Stimulated activated naive CD8-positive, alpha-beta T cell treated with anti-CD3 and anti-CD28 coated beads, Interleukin-15, amount 100 ng/mL, for 72 hours (primary cell): ENCODE results near the gene ZNF516.

Experiments
- ATAC-seq: fragments of 150-1000 bp; cut with Tn5 transposase; 2 replicates; pipeline ENCODE4 v1.10.0; 2021; ENCODE audit warnings: mild to moderate bottlenecking, moderate library complexity
- DNase-seq, 2 donors: peaks; one replicate each; pipeline ENCODE4 v3.0.0; 2021 to 2022
- H3K27ac Mint-ChIP-seq, 2 donors: one replicate each; pipeline ENCODE4 v1.8.0; 2022; ENCODE audit warnings: mild to moderate bottlenecking in 2 of 2, mixed read lengths in 2 of 2, moderate library complexity in 2 of 2
- H3K27me3 Mint-ChIP-seq: one replicate; pipeline ENCODE4 v1.8.0; 2022; ENCODE audit warnings: mixed read lengths
- H3K4me1 Mint-ChIP-seq: one replicate; pipeline ENCODE4 v1.8.0; 2022; ENCODE audit warnings: mild to moderate bottlenecking, mixed read lengths
- H3K4me3 Mint-ChIP-seq, 2 donors: one replicate each; pipeline ENCODE4 v1.8.0; 2022; ENCODE audit warnings: mild to moderate bottlenecking in 2 of 2, mixed read lengths in 2 of 2, moderate library complexity in 1 of 2
- H3K9me3 Mint-ChIP-seq, 2 donors: one replicate each; pipeline ENCODE4 v1.8.0; 2022; ENCODE audit warnings: mixed read lengths in 2 of 2

Gene ZNF516

DNA sequence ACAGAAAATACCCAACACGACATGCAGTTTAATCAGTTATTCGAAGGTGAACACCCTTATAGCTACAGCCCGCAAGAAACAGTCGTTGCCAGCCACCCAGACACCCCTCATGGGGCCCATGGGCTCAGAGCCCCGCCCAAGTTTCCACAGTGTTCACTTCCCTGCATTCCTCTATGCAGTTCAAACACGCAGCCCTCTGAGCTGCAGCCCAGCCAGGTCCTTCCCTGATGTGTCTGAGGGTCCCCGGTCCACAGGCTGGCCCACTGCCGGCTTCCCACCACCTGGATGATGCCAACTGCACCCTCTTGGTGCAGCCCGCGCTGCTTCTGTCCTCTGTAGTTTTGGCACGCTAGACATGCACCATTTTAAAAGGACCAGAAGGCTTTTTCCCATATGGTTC, 87.4 kb downstream of the ZNF516 start:
- H3K4me3 Mint-ChIP-seq = no peak overlapping the region
- no peaks in the 10 kb centered on the region for H3K27me3 Mint-ChIP-seq
- ATAC-seq (no peak), DNase-seq (no peak)
- peak overlapping the region in 1 of 2 donors; percentile 75 for H3K27ac Mint-ChIP-seq
- peaks cover 0 to 11% of the 10 kb centered on the region in 2 donors for H3K9me3 Mint-ChIP-seq
- H3K4me1 Mint-ChIP-seq = peaks cover 51% of the 10 kb centered on the region

DNA sequence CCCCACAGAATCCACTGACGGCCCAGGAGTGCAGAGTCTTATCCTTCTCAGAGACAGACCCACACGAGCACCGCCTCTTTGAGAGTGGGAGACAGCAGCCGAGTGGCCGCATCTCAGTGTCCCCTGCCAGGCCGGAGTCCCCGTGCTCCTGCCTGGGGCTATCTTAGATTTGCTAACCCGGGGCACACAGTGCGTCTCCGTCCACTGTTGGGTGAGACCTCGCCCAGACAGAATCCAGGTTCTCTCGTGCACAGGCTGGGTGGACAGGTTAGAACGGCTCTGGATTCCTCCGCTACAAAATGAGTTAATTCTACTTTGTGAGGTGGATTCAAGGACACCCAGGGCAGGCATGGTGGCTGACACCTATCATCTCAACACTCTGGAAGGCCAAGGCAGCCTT, 88.3 kb downstream of the ZNF516 start:
- Mint-ChIP-seq H3K4me1 (peaks cover 43% of the 10 kb centered on the region), H3K27ac (peak overlapping the region in 1 of 2 donors; percentile 83), H3K27me3 (no peaks in the 10 kb centered on the region), H3K4me3 (no peak overlapping the region), H3K9me3 (peaks cover 0 to 11% of the 10 kb centered on the region in 2 donors)
- DNase-seq = no peak
- ATAC-seq = no peak

DNA sequence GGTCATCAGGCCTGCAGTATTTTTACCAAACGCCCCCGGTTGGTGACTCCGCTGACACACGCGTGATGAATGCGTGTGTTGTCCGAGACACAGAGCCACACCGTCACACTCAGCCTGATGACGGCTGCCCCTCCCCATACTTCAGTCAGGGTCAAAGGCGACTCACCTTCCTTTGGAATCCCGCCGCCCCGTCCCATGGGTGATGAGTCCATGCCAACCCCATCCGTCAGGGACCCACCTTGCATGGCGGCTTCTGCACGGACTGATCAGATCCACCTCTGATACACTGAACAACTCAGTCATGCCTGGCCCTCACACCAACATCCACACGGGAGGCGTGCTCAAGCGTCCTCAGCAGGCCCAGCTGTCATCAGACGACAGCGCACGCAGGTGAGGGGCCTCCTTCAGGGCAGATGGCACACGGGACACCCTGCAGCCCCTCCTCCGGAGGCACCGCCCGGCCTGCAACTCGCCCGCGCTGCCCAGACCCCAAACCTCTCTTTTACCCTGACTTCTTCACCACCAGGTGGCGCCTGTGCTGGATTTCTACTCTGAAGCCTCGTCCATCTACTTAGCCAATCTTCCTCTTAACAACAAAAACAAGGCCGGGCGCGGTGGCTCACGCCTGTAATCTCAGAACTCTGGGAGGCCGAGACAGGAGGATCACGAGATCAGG, 89.2 kb downstream of the ZNF516 start:
- Mint-ChIP-seq H3K27ac (no peak overlapping the region), H3K4me3 (no peak overlapping the region), H3K9me3 (peaks cover 0 to 11% of the 10 kb centered on the region in 2 donors), H3K4me1 (peaks cover 34% of the 10 kb centered on the region), H3K27me3 (no peaks in the 10 kb centered on the region)
- peak; percentile 31 to 38 for DNase-seq
- peak; percentile 11 for ATAC-seq

DNA sequence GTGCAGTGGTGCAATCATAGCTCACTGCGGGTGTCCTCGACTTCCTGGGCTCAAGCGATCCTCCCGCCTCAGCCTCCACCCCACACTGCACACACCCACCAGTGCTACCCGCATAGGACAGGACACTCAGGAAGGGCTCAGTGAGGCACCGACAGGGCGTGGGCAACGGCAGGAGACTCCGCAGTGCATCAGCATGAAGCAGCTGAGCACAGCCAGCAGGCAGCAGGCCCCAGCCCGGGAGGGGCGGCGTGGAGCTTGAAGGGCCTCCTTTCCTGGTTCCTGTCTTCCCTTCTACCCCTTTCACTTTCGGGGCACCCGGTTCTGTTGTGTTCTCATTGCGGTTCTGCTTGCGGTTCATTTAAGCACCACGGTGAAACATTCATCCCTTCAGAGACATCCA, 89.8 kb downstream of the ZNF516 start:
- peaks cover 0 to 8% of the 10 kb centered on the region in 2 donors for H3K9me3 Mint-ChIP-seq
- no peak overlapping the region for H3K27ac Mint-ChIP-seq
- H3K4me3 Mint-ChIP-seq = no peak overlapping the region
- H3K27me3 Mint-ChIP-seq = no peaks in the 10 kb centered on the region
- DNase-seq = no peak
- ATAC-seq = no peak
- peaks cover 28% of the 10 kb centered on the region for H3K4me1 Mint-ChIP-seq

DNA sequence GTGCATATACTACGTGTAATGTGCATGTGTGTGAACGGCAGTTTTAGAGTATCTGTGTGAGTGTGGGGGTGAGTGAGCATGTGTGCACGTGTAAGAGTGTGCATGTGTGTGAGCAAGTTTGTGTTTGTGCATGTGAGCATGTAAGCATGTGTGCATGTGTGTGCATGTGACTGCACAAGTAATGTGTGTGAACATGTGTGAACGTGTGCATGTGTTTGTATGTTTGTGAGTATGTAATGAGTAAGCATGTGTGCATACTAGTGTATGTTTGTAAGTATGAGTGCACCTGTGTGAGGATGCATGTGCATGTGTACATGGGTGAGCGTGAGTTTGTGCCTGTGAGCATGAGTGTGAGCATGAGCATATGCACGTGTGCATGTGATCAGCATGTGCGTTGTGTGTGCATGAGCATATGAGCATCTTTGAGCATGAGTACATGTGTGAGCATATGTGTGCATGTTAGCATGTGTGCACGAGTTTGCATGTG, 90.7 kb downstream of the ZNF516 start:
- ATAC-seq = no peak
- Mint-ChIP-seq H3K9me3 (no peaks in the 10 kb centered on the region), H3K4me3 (no peak overlapping the region), H3K27ac (no peak overlapping the region), H3K27me3 (no peaks in the 10 kb centered on the region), H3K4me1 (peaks cover 26% of the 10 kb centered on the region)
- DNase-seq = no peak

DNA sequence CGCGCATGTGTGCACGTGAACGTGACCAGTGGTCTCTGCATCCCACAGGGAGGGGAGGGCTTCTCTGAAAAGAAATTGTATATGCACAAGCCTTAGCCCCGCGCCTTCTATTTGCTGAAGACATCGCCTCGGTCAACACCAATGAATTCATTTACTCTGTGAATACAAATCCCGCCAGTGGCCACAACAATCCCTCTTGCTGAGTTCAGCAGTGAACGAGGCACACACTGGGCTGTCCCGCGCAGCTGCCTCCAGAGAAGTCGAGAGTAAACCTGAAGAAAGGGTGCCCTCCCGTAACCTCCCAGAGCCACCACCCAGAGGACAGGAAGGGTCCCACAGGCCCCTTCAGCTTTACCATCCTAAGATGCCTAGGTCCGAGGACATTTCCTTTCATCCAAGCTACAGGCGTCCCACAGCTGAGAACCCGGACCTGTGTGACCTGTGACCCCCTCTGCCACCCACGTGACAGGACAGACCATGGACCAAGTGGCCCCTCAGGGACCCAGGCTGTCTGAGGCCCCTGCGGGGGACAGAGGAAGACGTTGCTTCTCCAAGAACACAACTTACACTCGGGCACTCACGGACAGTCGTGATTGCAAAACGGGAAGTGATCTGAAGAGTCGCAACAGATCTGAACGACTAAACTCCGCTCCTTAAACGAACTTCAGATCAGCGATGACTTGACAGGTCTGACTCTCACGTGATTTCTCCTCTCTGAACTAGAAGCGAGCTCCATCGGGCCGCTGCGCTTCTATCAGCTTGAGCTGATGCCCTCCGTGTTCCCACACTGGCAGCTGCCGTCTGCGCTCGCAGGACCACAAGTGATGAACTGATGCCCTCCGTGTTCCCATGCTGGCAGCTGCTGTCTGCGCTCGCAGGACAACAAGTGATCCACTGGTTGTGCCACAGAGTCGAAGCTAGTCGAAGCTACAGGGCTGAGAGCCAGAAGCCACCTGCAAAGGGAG, 92.7 kb downstream of the ZNF516 start:
- DNase-seq = no peak
- ATAC-seq = no peak
- Mint-ChIP-seq H3K4me3 (no peak overlapping the region), H3K27ac (peak overlapping the region in 1 of 2 donors; percentile 9), H3K9me3 (no peaks in the 10 kb centered on the region), H3K4me1 (peaks cover 28% of the 10 kb centered on the region), H3K27me3 (no peaks in the 10 kb centered on the region)

DNA sequence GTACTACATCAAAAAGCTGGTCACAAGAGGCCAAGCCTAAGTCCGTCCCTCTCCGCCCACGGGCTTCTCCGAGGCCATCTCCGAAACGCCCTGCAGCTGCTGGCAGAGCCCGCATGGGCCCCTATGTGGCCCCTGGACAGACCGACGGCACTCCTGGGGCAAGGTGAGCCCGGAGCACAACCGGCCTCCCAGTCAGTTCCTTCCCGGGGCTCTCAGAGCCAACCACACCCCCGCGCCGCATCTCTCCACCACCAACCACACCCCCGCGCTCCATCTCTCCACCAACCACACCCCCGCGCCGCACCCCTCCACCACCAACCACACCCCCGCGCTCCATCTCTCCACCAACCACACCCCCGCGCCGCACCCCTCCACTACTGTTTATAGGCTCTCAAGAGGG, 93.5 kb downstream of the ZNF516 start:
- DNase-seq (no peak), ATAC-seq (peak; percentile 96)
- H3K9me3 Mint-ChIP-seq = no peaks in the 10 kb centered on the region
- no peak overlapping the region for H3K4me3 Mint-ChIP-seq
- no peak overlapping the region for H3K27ac Mint-ChIP-seq
- H3K27me3 Mint-ChIP-seq = no peaks in the 10 kb centered on the region
- peaks cover 33% of the 10 kb centered on the region for H3K4me1 Mint-ChIP-seq

DNA sequence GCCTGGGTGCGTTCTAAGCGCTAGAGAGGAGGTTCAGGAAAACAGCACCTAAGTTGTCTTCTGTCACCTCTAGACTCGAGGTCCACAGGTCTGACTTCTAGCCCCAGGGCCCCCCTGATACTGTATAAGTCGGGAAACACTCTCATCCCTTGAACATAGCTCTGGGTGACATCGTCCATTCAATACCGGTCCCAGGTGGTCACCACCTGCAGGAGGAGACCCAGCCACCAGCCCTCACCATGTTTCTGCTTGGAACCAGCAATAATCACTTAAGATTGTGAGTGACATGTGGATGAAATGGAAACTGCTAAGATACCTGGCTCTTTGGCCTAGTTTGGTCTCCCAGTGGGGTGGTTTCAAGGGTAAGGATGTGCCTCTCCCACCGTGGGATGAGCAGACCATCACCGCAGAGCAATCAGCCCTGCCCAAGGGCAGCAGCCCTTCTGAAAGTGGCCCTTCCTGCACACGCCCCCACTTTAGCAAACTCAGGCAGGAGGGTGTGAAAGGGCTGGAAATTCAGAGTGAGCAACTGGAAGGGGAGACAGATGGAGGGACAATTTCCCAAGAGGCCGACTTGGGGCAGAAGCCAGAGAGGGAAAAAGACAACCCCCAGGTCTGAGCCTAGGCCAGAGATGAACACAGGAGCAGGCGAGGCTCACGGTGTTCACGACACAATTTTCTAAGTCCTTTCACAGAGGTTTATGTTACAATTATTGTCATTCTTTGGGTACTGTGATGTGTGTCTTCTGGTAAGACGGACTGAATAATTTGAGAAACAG, 95.2 kb downstream of the ZNF516 start:
- H3K27ac Mint-ChIP-seq = no peak overlapping the region
- H3K4me1 Mint-ChIP-seq = peaks cover 28% of the 10 kb centered on the region

DNA sequence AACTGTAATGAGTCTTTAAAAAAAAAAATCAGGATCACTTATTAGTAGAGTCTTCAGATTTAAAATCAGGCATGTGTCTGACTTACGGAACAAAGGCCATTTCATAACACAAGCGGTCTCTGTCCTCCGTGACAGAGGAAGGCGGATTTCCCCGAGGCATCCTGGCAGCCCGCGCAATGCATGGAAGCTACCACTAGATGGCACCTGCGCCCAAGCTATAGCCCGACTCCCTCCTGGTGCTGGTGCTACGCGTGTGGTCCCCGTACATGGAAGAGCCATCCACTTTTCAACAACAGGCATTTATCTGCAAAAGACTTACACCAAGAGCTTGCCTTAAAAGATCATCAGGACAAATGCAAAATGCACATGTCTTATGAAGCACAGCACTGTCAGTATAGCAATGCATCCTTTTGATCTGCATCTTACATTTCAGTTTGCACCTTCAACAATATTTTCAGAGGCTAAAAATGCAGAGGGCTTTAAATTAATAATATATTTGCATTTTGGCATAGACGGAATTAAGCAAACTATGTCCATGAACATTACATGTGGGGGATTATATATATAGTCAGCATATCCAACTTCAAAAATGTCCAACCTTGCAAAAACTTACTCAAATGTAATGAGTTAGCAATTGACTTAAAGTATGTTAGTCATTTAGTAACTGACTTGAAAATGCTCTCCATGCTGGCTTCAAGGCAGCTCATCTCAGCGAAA, 96.0 kb downstream of the ZNF516 start:
- ATAC-seq = peak; percentile 66
- Mint-ChIP-seq H3K27ac (no peak overlapping the region), H3K9me3 (no peaks in the 10 kb centered on the region), H3K4me3 (no peak overlapping the region), H3K27me3 (no peaks in the 10 kb centered on the region), H3K4me1 (peaks cover 28% of the 10 kb centered on the region)
- DNase-seq = peak; percentile 71 to 74

More for the DNA sequence above, 95.2 kb downstream of the ZNF516 start:
- Mint-ChIP-seq H3K9me3 (no peaks in the 10 kb centered on the region), H3K27me3 (no peaks in the 10 kb centered on the region), H3K4me3 (no peak overlapping the region)
- ATAC-seq (no peak), DNase-seq (no peak)

DNA sequence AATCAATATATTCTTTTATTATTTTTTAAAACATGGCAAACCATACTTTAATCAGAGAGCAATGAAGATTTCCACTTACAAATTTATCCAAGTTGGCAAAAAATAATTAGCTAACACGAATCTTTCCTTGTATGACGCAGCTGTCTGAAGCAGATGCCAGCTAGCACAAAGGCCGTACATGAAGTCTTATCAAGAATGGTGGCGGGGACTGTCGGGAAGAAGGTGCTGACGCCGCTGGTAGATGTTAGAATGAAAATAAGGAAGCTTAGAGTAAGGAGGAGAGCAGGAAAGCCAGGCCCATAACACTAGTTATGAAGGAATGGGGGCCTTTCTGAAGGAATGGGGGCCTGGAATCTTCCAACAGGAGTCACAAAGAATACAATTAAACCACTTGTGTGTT, 96.7 kb downstream of the ZNF516 start:
- Mint-ChIP-seq H3K27ac (peak overlapping the region in 1 of 2 donors; percentile 54), H3K27me3 (no peaks in the 10 kb centered on the region), H3K9me3 (no peaks in the 10 kb centered on the region), H3K4me3 (no peak overlapping the region), H3K4me1 (peaks cover 28% of the 10 kb centered on the region)
- ATAC-seq = no peak
- no peak for DNase-seq

DNA sequence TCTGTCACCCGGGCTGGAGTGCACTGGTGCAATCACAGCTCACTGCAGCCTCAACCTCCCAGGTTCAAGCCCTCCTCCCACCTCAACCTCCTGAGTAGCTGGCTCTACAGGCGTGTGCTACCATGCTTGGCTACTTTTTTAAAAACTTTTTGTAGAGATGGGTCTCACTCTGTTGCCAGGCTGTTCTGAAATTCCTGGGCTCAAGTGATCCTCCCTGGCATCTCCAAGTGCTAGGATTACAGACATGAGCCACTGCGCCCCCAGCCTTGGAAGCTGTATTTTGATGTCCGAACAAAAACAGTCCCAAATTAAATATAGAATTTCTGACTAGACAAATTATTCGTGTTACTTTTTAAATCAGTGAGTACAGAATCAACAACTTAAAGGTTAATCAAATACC, 97.4 kb downstream of the ZNF516 start:
- DNase-seq = no peak
- ATAC-seq = no peak
- H3K27me3 Mint-ChIP-seq = no peaks in the 10 kb centered on the region
- H3K4me1 Mint-ChIP-seq = peaks cover 28% of the 10 kb centered on the region
- no peaks in the 10 kb centered on the region for H3K9me3 Mint-ChIP-seq
- no peak overlapping the region for H3K4me3 Mint-ChIP-seq
- no peak overlapping the region for H3K27ac Mint-ChIP-seq

DNA sequence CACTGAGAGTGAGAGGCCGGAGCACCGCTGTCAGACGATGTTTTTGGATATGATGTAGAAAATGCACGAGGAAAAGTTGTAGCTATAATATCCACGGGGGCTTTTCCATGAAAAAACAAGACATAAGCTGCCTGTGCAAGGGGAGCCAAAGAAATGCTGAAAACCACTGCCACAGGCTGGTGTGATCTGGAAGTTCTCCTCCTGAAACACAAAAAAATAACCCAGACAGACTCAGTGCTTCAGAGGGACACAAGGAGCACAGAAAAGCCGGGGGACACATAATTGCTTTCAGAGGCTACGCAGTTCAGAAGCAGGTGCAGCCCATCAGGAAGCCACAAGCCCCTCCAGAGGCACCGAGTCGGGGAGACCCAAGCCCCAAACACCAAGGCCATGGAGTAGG, 98.2 kb downstream of the ZNF516 start:
- H3K27me3 Mint-ChIP-seq = no peaks in the 10 kb centered on the region
- H3K4me3 Mint-ChIP-seq = no peak overlapping the region
- H3K9me3 Mint-ChIP-seq = no peaks in the 10 kb centered on the region
- no peak for DNase-seq
- H3K27ac Mint-ChIP-seq = no peak overlapping the region
- ATAC-seq = no peak
- peaks cover 35% of the 10 kb centered on the region for H3K4me1 Mint-ChIP-seq

DNA sequence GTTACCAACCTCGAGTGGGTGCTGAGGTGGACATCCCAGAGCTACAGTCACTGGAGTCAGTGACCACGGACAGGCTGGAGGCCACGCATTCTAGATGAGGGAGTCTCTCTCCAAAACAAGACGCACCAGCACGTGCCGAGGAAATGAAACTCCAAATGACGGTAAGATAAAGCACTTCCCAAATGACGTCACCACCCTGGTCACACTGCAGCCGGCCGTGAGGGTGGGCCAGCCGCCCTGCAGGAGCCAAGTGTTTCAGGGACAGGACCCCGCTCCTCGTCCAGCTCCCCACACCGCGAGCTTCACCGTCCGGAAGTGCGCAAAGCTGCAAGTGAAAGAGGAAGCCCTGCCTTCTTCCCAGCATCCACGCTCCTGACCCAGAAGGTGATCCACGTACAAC, 99.4 kb downstream of the ZNF516 start:
- no peak for ATAC-seq
- Mint-ChIP-seq H3K4me3 (no peak overlapping the region), H3K27ac (no peak overlapping the region), H3K27me3 (no peaks in the 10 kb centered on the region), H3K9me3 (no peaks in the 10 kb centered on the region), H3K4me1 (peaks cover 47% of the 10 kb centered on the region)
- DNase-seq = no peak

DNA sequence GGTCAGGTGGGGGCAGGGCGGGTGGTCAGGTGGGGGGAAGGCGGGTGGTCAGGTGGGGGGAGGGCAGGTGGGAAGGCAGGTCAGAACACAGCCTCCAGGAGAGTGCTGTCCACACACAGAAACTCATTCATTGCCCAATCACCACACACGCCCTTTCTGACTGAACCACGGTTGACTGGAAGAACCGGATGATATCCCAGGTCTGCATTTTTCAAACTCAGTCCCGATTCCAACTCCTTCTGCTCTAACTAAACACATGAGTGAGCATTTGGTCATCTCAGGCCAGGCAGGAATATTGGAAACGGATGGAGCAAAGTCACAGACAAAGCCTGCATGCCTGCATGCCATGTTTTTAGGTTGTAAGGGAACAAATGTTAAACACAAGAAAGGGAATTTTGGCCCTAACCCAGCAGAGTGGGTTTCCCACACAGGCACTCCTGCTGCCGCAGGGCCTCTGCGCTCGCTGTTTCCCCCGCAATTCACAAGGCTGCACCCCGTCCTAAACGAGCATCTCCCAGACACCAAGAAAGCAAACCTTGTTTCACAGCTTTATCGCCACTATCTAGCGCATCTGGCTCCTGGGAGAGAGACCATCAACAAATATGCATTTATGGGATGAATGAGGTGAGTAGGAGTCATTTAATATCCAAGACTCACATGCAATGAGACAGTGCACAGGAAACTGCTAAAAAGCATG, 100.1 kb downstream of the ZNF516 start:
- no peaks in the 10 kb centered on the region for H3K27me3 Mint-ChIP-seq
- ATAC-seq = no peak
- no peak for DNase-seq
- no peak overlapping the region for H3K27ac Mint-ChIP-seq
- H3K4me1 Mint-ChIP-seq = peaks cover 53% of the 10 kb centered on the region
- no peaks in the 10 kb centered on the region for H3K9me3 Mint-ChIP-seq
- H3K4me3 Mint-ChIP-seq = no peak overlapping the region
